ENCODE results near the gene ZCCHC3. TPM values are rescaled to one million over a fixed set of nuclear protein-coding genes. Genes with fewer than 3 reads are reported as not detected.

Gene ZCCHC3
- total and polyA plus RNA-seq, 2 donors (not counting 3 experiments of a cell fraction or from before 2014, with no cell fraction given) = 14.8 to 22.0 TPM

DNA sequence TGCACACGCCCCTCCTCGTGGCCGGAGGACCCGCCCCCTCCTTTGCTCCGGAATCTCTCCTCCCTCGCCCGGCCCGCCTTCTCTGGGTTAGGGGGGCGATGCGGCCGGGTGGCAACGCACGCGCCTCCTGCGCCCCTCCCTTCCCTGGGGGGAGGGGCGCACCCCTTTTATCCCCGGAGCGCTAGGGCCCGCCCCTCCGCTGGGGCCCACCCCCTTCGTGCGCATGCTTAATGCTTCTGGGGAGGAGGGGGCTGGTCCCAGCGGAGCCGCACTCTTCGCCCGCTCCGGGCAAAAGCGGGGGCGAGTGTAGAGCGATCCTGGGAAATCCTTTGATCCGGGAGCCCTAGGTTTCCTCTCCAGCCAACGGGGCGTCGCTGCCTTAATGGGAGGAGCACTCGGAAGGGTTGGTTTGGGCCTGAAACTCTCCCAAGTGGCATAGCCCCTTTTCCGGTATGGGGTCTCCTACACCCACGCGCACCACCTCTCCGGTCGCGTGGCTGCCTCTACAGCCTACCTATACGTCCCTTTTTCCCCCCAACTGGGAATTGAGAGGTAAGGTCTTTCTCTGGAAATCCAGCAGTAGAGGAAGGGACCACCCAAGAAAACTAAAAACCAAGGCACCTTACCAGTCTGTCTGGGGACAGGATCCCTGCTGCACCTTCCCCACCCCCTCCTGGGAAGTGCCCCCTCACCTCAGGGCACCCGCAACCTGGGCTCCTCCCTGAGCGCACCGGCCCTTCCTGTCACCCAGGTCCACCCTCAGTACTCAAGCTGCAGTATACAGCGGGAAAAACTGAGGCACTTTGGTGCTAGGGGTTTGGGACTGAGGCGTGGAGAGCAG lies 30.0 kb downstream of the ZCCHC3 start:
- FAIRE-seq (peak; percentile 81), DNase-seq (ENCODE audit: low read depth, low spot score) (peak; percentile 92)
- ChIA-PET POLR2A (interaction anchor here (1.0 kb wide), 1 partner anchor 29 kb away, joined by 4 read pairs; no protein-coding TSS in a partner anchor), CTCF (interaction anchor here (0.6 to 4.6 kb wide), 3 partner anchors 9 to 28 kb away, joined by 3 to 42 read pairs (median 42); partner anchors contain the start of genes NRSN2 and ZCCHC3)
- Histone ChIP-seq H3K9me1 (replicated peaks; ENCODE audit: control insufficient read depth, extremely low read depth, insufficient read depth, low read length) (no peaks in the 10 kb centered on the region), H3K27me3 (ENCODE audit: control insufficient read depth in 2 of 2, insufficient read depth in 2 of 2, low read length in 2 of 2) (no peaks in the 10 kb centered on the region), H3K27ac (ENCODE audit: insufficient read depth, low read depth, low read length) (no peak overlapping the region), H3K4me2 (ENCODE audit: insufficient read depth, low read length) (peak overlapping the region; percentile 84), H4K20me1 (replicated peaks; ENCODE audit: control insufficient read depth, extremely low read depth, insufficient read depth, low read length) (no peaks in the 10 kb centered on the region), H3K36me3 (ENCODE audit: control insufficient read depth in 2 of 2, extremely low read depth in 1 of 2, insufficient read depth in 2 of 2, low read length in 2 of 2) (no peaks in the 10 kb centered on the region), H2AFZ (ENCODE audit: low read depth, low read length) (no peak overlapping the region), H3K79me2 (ENCODE audit: control insufficient read depth, insufficient read depth, low read length) (peaks cover 15% of the 10 kb centered on the region), H3K4me1 (ENCODE audit: control insufficient read depth, extremely low read depth, insufficient read depth, low read length) (peaks cover 25% of the 10 kb centered on the region), H3K9ac (replicated peaks; ENCODE audit: extremely low read depth, insufficient read depth, low read length) (peak overlapping the region; percentile 64), H3K9me3 (replicated peaks; ENCODE audit: control insufficient read depth, insufficient read depth, low read length) (no peaks in the 10 kb centered on the region), H3K4me3 (replicated peaks in 1 of 3; ENCODE audit: insufficient read depth in 1 of 3, low read depth in 1 of 3, low read length in 3 of 3) (peak overlapping the region; percentile 54 to 73 (median 69))
- dilution Hi-C loops (cut with MboI; ENCODE audit: extremely low pct_ligation_motif_present, low sequenced_read_pairs) (no loop called here), intact Hi-C loops (cut with micrococcal nuclease) (loop anchor here (1.0 kb wide), 2 partner anchors 20 to 37 kb away; partner anchors contain the start of genes C20orf96 and NRSN2)
- BruUV-seq (replicated peaks) = TSS peak; percentile 43
- peak; percentile 37 for TF ChIP-seq MAX (IDR thresholded peaks at IDR 0.05; ENCODE audit: insufficient read depth, insufficient read length)
- TF ChIP-seq, protein P1, sequence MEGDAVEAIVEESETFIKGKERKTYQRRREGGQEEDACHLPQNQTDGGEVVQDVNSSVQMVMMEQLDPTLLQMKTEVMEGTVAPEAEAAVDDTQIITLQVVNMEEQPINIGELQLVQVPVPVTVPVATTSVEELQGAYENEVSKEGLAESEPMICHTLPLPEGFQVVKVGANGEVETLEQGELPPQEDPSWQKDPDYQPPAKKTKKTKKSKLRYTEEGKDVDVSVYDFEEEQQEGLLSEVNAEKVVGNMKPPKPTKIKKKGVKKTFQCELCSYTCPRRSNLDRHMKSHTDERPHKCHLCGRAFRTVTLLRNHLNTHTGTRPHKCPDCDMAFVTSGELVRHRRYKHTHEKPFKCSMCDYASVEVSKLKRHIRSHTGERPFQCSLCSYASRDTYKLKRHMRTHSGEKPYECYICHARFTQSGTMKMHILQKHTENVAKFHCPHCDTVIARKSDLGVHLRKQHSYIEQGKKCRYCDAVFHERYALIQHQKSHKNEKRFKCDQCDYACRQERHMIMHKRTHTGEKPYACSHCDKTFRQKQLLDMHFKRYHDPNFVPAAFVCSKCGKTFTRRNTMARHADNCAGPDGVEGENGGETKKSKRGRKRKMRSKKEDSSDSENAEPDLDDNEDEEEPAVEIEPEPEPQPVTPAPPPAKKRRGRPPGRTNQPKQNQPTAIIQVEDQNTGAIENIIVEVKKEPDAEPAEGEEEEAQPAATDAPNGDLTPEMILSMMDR (IDR thresholded peaks at IDR 0.05; ENCODE audit: extremely low read depth in 1 of 2, insufficient read depth in 1 of 2, low read depth in 1 of 2, low read length in 2 of 2) = no peak
- TF ChIP-seq POLR2AphosphoS5 (IDR thresholded peaks at IDR 0.05; ENCODE audit: insufficient read depth, low read depth, low read length) = peak; percentile 62
- no peak for TF ChIP-seq GATA2 (IDR thresholded peaks at IDR 0.05; ENCODE audit: insufficient read depth, insufficient read length, low read depth, low read length)
- no peak for TF ChIP-seq FOS (IDR thresholded peaks at IDR 0.05; ENCODE audit: borderline replicate concordance, insufficient read depth, low read length)
- TF ChIP-seq POLR2A (IDR thresholded peaks at IDR 0.05; ENCODE audit: low read depth, low read length) = peak; percentile 39
- no peak for TF ChIP-seq JUN (IDR thresholded peaks at IDR 0.05; ENCODE audit: borderline replicate concordance, insufficient read depth, insufficient read length, low read depth)
- peak; percentile 44 for TF ChIP-seq MYC (IDR thresholded peaks at IDR 0.05; ENCODE audit: low read depth, low read length)

All from endothelial cell of umbilical vein (primary cell).